ENCODE data around the gene SBF2. TPM values are rescaled to one million over a fixed set of nuclear protein-coding genes. Genes with fewer than 3 reads are reported as not detected.

The SBF2 gene
- total and polyA plus RNA-seq, 2 donors (not counting 1 experiment from before 2014, with no cell fraction given): 5.6 to 17.7 TPM

GRCh38 chr11:9756878-9757277, 537.1 kb downstream of the SBF2 start:
- peak overlapping the region; percentile 94 for H3K4me2 ChIP-seq (replicated peaks; ENCODE audit: low read depth, low read length, poor library complexity, severe bottlenecking)
- Mint-ChIP-seq H3K4me1 (peaks cover 81% of the 10 kb centered on the region), H3K9me3 (ENCODE audit: insufficient read depth) (no peaks in the 10 kb centered on the region), H3K27me3 (no peaks in the 10 kb centered on the region), H3K4me3 (peak overlapping the region; percentile 90), H3K27ac (peak overlapping the region; percentile 97)
- DNase-seq: no peak
- ChIA-PET CTCF (interaction anchor here (1.2 to 3.9 kb wide), 5 partner anchors 9 to 222 kb away, joined by 5 to 33 read pairs (median 14); partner anchors contain the start of gene WEE1), POLR2A (no interaction called here)
- peak overlapping the region; percentile 88 to 89 for H3K27ac ChIP-seq (ENCODE audit: low read length in 2 of 2)
- H3K79me2 ChIP-seq (ENCODE audit: control insufficient read depth, insufficient read depth, low read length): peaks cover 49% of the 10 kb centered on the region
- H3K27me3 ChIP-seq (replicated peaks in 1 of 4; ENCODE audit: control extremely low read depth in 1 of 4, control insufficient read depth in 3 of 4, insufficient read depth in 4 of 4, low read length in 3 of 4): no peaks in the 10 kb centered on the region
- 95% methylated on average over 4 of the region's 6 CpGs for WGBS (ENCODE audit: insufficient coverage)
- peaks cover 4 to 6% of the 10 kb centered on the region in 2 experiments for H3K36me3 ChIP-seq (replicated peaks in 1 of 2; ENCODE audit: control extremely low read depth in 1 of 2, control insufficient read depth in 1 of 2, extremely low read depth in 1 of 2, insufficient read depth in 2 of 2, low read length in 1 of 2)
- no peak overlapping the region for H3K4me3 ChIP-seq (ENCODE audit: control extremely low read depth in 1 of 5, extremely low read depth in 1 of 5, insufficient read depth in 1 of 5, low read depth in 2 of 5, low read length in 4 of 5)
- intact Hi-C loops (cut with micrococcal nuclease): loop anchor here (1.0 to 10.0 kb wide), 3 partner anchors 9 to 1098 kb away; partner anchors contain the start of gene ZBED5
- peak overlapping the region; percentile 89 for H3K9ac ChIP-seq (ENCODE audit: low read length)
- ATAC-seq (ENCODE audit: low read depth): no peak
- no peaks in the 10 kb centered on the region for H3K9me3 ChIP-seq (ENCODE audit: control extremely low read depth in 1 of 3, control insufficient read depth in 2 of 3, insufficient read depth in 1 of 3, low read length in 2 of 3)
- H2AFZ ChIP-seq (ENCODE audit: insufficient read depth, low read depth, low read length, poor library complexity, severe bottlenecking): no peak overlapping the region
- TF ChIP-seq EZH2 (IDR thresholded peaks at IDR 0.05; ENCODE audit: borderline replicate concordance, insufficient read depth, low read depth, low read length, poor library complexity, severe bottlenecking): no peak
- no peak for TF ChIP-seq CTCF (IDR thresholded peaks at IDR 0.05)
- H3K4me1 ChIP-seq (ENCODE audit: control insufficient read depth in 2 of 2, insufficient read depth in 2 of 2, low read length in 2 of 2): peaks cover 55 to 60% of the 10 kb centered on the region in 2 donors
- no peaks in the 10 kb centered on the region for H4K20me1 ChIP-seq (ENCODE audit: control insufficient read depth, insufficient read depth, low read length, poor library complexity, severe bottlenecking)

GRCh38 chr11:9756461-9756860, 537.6 kb downstream of the SBF2 start:
- Histone ChIP-seq H3K27me3 (replicated peaks in 1 of 4; ENCODE audit: control extremely low read depth in 1 of 4, control insufficient read depth in 3 of 4, insufficient read depth in 4 of 4, low read length in 3 of 4) (no peaks in the 10 kb centered on the region), H3K27ac (ENCODE audit: low read length in 2 of 2) (peak overlapping the region; percentile 88 to 89), H3K79me2 (ENCODE audit: control insufficient read depth, insufficient read depth, low read length) (peaks cover 49% of the 10 kb centered on the region), H4K20me1 (ENCODE audit: control insufficient read depth, insufficient read depth, low read length, poor library complexity, severe bottlenecking) (no peaks in the 10 kb centered on the region), H2AFZ (ENCODE audit: insufficient read depth, low read depth, low read length, poor library complexity, severe bottlenecking) (no peak overlapping the region), H3K36me3 (replicated peaks in 1 of 2; ENCODE audit: control extremely low read depth in 1 of 2, control insufficient read depth in 1 of 2, extremely low read depth in 1 of 2, insufficient read depth in 2 of 2, low read length in 1 of 2) (peaks cover 4 to 10% of the 10 kb centered on the region in 2 experiments), H3K4me2 (replicated peaks; ENCODE audit: low read depth, low read length, poor library complexity, severe bottlenecking) (peak overlapping the region; percentile 94), H3K4me3 (ENCODE audit: control extremely low read depth in 1 of 5, extremely low read depth in 1 of 5, insufficient read depth in 1 of 5, low read depth in 2 of 5, low read length in 4 of 5) (no peak overlapping the region), H3K9me3 (ENCODE audit: control extremely low read depth in 1 of 3, control insufficient read depth in 2 of 3, insufficient read depth in 1 of 3, low read length in 2 of 3) (no peaks in the 10 kb centered on the region), H3K9ac (ENCODE audit: low read length) (no peak overlapping the region), H3K4me1 (ENCODE audit: control insufficient read depth in 2 of 2, insufficient read depth in 2 of 2, low read length in 2 of 2) (peaks cover 55 to 60% of the 10 kb centered on the region in 2 donors)
- ChIA-PET CTCF (interaction anchor here (1.2 to 3.9 kb wide), 4 partner anchors 8 to 217 kb away, joined by 5 to 33 read pairs (median 10); partner anchors contain the start of gene WEE1), POLR2A (no interaction called here)
- TF ChIP-seq CTCF (IDR thresholded peaks at IDR 0.05) (no peak), EZH2 (IDR thresholded peaks at IDR 0.05; ENCODE audit: borderline replicate concordance, insufficient read depth, low read depth, low read length, poor library complexity, severe bottlenecking) (no peak)
- H3K4me3 Mint-ChIP-seq: peak overlapping the region; percentile 90
- peaks cover 80% of the 10 kb centered on the region for H3K4me1 Mint-ChIP-seq
- H3K9me3 Mint-ChIP-seq (ENCODE audit: insufficient read depth): no peaks in the 10 kb centered on the region
- intact Hi-C loops (cut with micrococcal nuclease): loop anchor here (1.0 to 10.0 kb wide), 3 partner anchors 8 to 1098 kb away; partner anchors contain the start of gene ZBED5
- no peaks in the 10 kb centered on the region for H3K27me3 Mint-ChIP-seq
- 77% methylated on average over 5 of the region's 5 CpGs for WGBS (ENCODE audit: insufficient coverage)
- ATAC-seq (ENCODE audit: low read depth) (no peak), DNase-seq (peak; percentile 77)
- H3K27ac Mint-ChIP-seq: peak overlapping the region; percentile 97

Measured in B cell (primary cell).